NCI-H146 (cell line): ENCODE results near the gene SMIM9.

Experiments used
- DNase-seq: peaks from one replicate; lab custom pipeline; 2025; lab: John Stamatoyannopoulos, UW

Gene SMIM9

GRCh38 chrX:154780968-154781367 is 53.5 kb downstream of the SMIM9 start:
- DNase-seq: no peak

- DNase-seq: no peak
Observed at GRCh38 chrX:154779261-154779660, 55.2 kb downstream of the SMIM9 start.

- DNase-seq: no peak
Observed at GRCh38 chrX:154776753-154777152, 57.7 kb downstream of the SMIM9 start.

DNA sequence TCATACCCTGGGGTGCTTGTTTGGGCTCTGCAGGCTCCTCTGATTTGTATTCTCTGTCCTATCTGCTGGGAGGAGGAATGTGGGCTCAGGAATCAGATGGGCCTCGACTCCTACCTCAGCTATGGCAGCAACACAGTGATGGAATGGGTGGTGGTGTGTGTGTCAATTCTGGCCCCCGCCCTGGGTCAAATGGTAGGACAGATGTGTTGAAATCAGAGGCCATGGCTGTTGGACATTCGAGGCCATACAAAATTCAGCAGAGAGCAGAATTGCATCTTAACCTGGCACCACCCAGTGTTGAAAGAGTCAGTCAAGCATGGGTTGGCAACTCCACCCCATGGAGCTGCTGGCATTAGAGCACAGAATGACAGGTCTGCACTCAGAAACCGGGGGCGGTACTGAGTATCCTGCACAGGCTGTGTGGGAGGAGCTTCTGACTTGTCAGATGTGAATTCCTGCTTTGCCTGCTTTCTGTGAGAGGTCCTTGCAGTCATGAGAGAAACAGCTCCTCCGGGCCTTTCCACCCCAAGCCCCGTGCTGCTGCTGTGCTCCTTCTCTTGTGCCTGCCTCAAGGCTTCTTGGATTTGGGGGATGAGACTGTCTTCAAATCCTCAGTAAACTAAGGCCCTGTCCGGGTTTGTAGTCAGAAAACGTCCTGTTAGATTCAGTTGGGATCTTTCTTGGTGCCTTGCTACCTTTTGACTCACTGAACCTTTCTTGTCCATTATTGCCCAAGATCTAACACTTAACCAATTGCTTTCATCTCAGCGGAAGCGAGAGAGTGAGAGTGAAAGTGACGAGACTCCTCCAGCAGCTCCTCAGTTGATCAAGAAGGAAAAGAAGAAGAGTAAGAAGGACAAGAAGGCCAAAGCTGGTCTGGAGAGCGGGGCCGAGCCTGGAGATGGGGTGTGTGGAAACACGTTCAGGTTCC is 58.8 kb downstream of the SMIM9 start:
- DNase-seq: no peak

- DNase-seq: no peak
Observed at GRCh38 chrX:154774622-154775021, 59.8 kb downstream of the SMIM9 start.
